Astrocyte of the spinal cord (primary cell): ENCODE data around the gene MAGEF1.

Experiments
- DNase-seq: peaks from one replicate; pipeline ENCODE4 v3.0.0; 2011; ENCODE audit warnings: low read depth, low spot score
- H3K4me3 ChIP-seq: 2 replicates; pipeline ENCODE4 v1.5.1; 2011; ENCODE audit warnings: low read depth, mild to moderate bottlenecking, low read length, moderate library complexity
- in situ Hi-C: cut with HindIII; loops from 2 replicates; pipeline ENCODE4 v1.10.0; 2017; ENCODE audit warnings: low sequenced_read_pairs
- TF ChIP-seq, protein P1 (sequence below): IDR thresholded peaks from 2 replicates; pipeline ENCODE4 v1.5.1; 2012; ENCODE audit warnings: low read depth, mild to moderate bottlenecking, low read length, inconsistent platforms

Gene MAGEF1

GRCh38 chr3:184741798-184742675 lies 30.2 kb upstream of the MAGEF1 start:
- DNase-seq: no peak
- TF ChIP-seq, protein P1, sequence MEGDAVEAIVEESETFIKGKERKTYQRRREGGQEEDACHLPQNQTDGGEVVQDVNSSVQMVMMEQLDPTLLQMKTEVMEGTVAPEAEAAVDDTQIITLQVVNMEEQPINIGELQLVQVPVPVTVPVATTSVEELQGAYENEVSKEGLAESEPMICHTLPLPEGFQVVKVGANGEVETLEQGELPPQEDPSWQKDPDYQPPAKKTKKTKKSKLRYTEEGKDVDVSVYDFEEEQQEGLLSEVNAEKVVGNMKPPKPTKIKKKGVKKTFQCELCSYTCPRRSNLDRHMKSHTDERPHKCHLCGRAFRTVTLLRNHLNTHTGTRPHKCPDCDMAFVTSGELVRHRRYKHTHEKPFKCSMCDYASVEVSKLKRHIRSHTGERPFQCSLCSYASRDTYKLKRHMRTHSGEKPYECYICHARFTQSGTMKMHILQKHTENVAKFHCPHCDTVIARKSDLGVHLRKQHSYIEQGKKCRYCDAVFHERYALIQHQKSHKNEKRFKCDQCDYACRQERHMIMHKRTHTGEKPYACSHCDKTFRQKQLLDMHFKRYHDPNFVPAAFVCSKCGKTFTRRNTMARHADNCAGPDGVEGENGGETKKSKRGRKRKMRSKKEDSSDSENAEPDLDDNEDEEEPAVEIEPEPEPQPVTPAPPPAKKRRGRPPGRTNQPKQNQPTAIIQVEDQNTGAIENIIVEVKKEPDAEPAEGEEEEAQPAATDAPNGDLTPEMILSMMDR: peak; percentile 7
- in situ Hi-C loops: no loop called here
- H3K4me3 ChIP-seq: no peak overlapping the region

DNA sequence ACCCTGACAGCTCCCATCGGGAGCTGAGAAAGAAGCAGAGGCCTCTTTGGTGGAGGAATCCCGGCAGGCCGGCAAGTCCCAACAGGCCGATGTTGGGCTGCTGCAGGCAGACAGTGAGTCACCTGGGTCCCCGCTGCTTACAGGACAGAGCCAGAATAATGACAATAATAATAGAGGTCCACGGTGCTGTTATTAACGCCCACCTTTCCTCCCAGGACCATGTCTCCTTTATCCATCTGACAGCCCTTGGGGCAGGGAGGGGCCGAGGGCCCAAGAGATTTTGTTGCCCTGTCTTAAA lies 29.3 kb upstream of the MAGEF1 start:
- DNase-seq: no peak
- in situ Hi-C loops: no loop called here
- TF ChIP-seq, protein P1: no peak
- H3K4me3 ChIP-seq: no peak overlapping the region

GRCh38 chr3:184740509-184741258 lies 28.8 kb upstream of the MAGEF1 start:
- in situ Hi-C loops: no loop called here
- DNase-seq: peak; percentile 22
- no peak overlapping the region for H3K4me3 ChIP-seq
- TF ChIP-seq, protein P1: no peak

DNA sequence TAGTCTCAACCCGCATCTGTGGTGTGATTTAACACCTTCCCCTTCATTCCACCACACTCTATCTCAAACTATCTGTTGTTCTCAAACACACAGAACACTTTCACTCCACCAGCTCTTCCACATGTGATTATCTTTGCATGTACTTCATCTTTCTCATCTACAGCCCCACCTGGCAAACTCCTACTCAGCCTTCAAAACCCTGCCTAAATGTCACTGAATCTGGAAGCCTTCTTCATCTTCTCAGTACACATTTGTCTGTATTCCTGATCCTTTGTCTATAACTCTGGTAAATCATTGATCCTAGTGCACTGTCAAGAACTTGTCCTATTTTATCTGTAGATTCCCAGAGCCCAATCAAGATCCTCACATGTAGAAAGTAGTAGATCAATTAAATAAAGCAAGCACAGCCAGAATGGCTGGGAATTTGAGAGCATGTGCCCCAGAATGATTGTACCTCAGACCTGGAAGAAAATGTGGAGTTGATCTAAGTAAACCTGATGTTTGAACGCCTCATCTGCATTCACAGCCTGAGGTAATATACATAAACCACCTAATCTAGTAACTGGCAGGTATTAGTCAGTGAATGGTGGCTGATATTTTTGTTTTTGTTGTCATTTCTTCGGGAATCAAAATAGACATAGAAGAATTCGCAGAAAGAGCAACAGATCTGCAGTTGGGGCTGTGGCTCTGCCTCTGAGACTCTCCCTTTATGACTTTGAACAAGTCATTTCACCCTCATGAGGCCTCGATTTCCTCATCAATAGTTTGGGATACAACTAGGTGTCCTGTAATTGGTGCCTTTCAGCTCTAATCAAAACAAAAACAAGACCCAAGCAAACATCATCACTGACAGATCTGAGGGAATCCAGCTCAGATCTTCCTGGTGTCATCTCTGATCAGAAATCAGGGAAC lies 28.0 kb upstream of the MAGEF1 start:
- DNase-seq: no peak
- no peak overlapping the region for H3K4me3 ChIP-seq
- TF ChIP-seq, protein P1: no peak
- in situ Hi-C loops: no loop called here

DNA sequence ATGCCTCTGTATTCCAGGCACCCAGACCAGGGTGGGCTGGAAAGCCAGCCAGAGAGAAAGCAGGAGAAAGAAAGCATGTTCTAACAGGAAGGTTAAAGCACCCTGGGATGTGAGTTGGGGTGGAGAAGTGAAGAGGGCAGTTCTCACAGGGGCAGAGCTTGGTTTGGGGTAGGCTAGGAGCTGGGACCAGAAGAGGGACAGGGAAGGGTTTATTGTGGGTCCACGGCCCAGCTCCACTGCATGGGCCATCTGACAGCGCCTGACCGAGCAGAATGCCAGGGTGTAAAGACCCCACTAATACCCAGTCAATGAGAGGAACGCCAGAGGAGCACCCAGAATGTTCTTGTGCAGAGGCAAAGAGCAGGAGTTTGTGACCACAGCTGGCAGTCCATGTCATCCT lies 27.1 kb upstream of the MAGEF1 start:
- in situ Hi-C loops: no loop called here
- TF ChIP-seq, protein P1: no peak
- no peak for DNase-seq
- no peak overlapping the region for H3K4me3 ChIP-seq

DNA sequence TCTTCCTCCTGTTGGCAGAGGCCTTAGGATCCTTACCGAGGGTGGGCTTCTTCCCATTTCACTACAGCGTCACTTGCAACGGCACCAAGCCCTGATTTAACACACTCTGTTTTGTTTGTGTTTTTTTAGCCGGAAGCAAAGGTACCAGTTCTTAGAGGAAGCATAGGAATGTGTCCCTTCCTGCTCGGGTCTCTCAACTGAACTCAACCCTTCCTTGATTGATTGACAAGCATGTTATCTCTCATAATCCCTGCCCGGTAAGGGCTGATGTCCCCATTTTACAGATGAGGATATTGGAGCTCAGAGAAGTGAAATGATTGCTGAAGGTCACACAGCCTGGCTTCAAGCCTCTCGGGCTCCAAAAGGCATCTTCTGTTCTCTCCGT lies 26.6 kb upstream of the MAGEF1 start:
- no peak overlapping the region for H3K4me3 ChIP-seq
- TF ChIP-seq, protein P1: no peak
- in situ Hi-C loops: no loop called here
- DNase-seq: no peak
